ENCODE measurements around the gene MAPK8IP1.

- no peak for TF ChIP-seq CTCF (IDR thresholded peaks at IDR 0.05)
- TF ChIP-seq POLR2A (IDR thresholded peaks at IDR 0.05) = no peak
Observed at GRCh38 chr11:45929486-45930030, 44.1 kb downstream of the MAPK8IP1 start.

All from adrenal gland (tissue), 5 donors.